Measurements from ENCODE around the gene STAM.
"Not testable (repeated sequence)": the region's sequence is repeated elsewhere in the genome, so short reads cannot be mapped to it uniquely, and the experiment has no call there.

The STAM gene

GRCh38 chr10:17643755-17644484 is at the start of gene STAM:
STAM (plus strand) TSS chr10:17644151; CDS start chr10:17644340, 189 bp downstream.
- peak; percentile 85 for DNase-seq

DNA sequence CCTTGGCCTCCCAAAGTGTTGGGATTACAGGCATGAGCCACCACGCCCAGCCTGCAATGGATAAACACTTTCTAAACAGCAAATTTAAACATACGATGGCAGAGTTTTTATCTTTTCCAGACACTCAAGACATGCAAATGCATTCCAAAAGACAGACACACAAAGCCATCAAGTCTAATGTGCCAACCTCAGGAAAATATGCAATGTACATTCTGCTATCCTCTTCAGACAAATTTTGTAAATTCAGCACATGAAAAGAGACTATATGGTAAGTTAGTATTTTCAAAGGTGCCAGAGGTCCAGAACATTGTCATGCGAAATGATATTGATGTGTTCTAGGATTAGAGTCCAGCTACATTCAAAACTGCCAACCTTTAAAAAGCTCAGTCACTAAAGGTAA is 46.6 kb upstream of the STAM start:
- DNase-seq: no peak

DNA sequence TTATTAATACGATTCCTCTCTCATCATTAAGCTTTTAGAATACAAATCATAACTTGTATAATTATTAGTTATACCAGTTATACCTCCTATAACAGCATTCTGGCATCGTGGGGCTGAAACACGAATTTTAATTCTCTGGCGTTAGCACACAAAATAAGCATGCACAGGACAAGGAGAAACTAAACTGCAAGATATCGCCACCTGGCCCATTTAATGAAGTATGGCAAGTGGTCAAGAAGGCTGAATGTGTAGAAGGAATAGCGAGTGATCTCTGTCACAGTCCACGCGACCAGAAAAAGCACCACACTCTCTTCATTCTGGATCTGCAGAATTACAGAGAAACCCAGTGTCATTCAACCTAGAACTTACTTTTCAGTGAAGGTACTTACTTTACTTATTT is 44.9 kb upstream of the STAM start:
- no peak for DNase-seq

- no peak for DNase-seq
These were observed 38.0 kb upstream of the STAM start for GRCh38 chr10:17605936-17606335.

DNA sequence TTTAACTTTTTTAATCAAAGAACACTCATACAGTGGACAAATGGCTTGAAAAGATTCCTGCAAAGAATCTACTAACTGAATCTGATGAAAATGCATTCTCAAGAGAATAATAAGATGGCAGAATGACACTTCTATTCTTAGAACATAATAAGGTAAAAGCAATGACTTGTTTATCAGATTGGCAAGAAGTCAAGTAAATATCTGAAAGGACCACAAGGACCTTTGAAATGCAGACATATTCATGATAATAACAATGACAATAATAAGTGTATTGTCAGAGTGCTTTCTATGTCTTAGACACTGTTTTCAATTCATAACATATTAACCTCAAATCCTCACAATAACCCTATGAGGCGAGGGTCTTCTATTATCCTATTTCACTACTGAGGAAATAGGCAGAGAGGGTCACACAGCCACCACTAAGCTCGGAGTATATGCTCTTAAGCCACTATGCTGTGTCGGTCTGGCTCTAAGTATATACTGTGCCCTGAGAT is 37.4 kb upstream of the STAM start:
- no peak for DNase-seq

- no peak for DNase-seq
These were observed 36.9 kb upstream of the STAM start for GRCh38 chr10:17607060-17607459.

DNA sequence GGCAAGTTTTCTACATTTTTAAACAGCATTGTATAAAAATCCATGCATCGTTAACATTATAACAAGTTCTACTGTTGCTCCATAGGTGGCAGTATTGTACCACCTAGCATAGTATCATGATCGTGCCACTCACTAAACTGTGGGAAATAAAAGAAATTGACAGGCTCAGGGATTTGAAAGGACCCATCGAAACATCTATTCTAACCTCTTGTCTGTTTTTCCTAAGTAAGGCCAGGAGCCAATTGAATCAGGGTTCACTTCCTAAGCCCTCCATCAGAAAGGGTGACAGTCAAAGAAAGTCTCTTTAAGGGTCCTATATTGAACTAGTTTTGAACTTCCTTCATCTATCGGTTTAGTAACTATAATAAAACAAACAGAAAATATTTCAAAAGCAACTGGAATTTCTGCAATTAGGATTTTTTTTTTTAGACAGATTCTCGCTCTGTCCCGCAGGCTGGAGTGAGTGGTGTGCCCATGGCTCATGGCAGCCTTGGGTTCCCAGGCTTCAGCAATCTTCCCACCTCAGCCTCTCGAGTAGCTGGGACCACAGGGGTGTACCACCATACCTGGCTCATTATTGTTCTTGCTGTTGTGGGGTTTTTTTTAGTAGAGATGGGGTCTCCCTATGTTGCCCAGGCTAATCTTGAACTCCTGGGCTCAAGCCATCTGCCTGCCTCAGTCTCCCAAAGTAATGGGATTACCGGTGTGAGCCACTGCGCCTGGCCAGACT is 36.2 kb upstream of the STAM start:
- peak; percentile 57 for DNase-seq

DNA sequence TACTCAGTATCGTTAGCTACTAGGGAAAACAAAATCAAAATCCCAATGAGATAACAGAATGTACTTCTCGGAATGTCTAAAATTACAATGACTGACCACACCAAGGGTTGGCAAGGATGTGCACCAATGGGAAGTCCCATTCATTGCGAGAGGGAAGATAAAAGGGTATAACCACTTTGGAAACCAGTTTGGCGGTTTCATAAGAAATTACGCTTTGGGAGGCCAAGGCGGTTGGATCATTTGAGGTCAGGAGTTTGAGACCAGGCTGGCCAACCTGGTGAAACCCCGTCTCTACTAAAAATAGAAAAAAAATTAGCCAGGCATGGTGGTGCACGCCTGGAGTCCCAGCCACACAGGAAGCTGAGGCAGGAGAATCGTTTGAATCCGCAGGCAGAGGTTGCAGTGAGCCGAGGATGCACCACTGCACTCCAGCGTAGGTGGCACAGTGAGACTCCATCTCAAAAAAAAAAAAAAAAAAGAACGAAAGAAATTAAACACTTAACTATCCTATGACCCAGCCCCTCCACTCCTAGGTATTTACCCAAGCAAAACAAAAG is 34.4 kb upstream of the STAM start:
- DNase-seq: no peak

DNA sequence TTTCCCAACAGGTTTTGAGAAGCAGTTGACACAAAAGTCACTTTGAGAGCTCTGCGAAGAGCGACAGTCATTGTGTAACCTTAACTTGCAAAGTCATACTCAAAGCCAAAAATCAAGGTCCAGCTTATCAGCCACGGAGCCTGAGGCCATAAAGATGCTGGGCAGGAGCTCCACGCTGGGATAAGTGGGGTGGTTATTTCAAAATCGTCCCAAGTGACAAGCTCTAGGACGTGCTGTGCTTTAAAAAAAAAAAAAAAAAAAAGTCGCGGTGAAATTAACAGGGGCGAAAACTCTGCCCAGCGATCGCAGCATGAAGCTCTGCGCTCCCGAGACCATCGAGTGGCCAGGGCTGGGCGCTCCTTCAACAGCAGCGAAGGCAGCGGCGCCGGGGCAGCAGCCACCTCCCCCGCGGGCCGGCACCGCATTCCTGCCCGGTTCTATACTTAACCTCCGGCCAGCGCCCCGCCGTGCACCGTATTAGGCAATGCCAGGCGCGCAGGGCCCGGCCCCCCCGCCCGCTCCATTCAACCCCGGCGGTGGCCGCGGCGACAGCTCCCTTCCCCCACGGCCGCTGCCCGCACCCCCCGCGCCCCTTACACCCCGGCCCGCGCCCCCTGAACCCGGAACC is 27.4 kb upstream of the STAM start:
- no peak for DNase-seq

- DNase-seq: peak; percentile 36
These were observed 26.7 kb upstream of the STAM start, which contains the start of gene HACD1 for GRCh38 chr10:17617031-17617911. HACD1 (minus strand) TSS chr10:17617374; CDS start chr10:17617339, 35 bp downstream.

GRCh38 chr10:17622061-17622460 is 21.9 kb upstream of the STAM start:
- DNase-seq: no peak

- no peak for DNase-seq
These were observed 19.0 kb upstream of the STAM start for GRCh38 chr10:17624996-17625395.

DNA sequence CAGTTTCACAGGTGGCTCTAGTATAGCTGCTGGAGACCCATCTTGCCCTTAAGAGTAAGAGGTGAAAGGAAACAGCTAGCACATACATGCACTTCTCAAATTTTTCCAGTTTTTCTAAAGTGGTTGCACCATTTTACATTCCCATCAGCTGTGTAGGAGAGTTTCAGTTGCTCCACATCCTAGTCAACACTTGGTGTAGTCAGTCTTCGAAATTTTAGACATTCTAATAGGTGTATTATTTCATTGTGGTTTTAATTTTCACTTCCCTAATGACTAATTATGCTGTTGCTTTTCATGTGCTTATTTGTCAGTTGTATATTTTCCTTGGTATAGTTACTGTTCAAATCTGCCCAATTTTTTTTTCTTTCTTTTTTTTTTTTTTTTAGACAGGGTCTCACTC is 17.3 kb upstream of the STAM start:
- no peak for DNase-seq

- not testable (repeated sequence) for DNase-seq
These were observed 11.4 kb upstream of the STAM start for GRCh38 chr10:17632590-17632989.

DNA sequence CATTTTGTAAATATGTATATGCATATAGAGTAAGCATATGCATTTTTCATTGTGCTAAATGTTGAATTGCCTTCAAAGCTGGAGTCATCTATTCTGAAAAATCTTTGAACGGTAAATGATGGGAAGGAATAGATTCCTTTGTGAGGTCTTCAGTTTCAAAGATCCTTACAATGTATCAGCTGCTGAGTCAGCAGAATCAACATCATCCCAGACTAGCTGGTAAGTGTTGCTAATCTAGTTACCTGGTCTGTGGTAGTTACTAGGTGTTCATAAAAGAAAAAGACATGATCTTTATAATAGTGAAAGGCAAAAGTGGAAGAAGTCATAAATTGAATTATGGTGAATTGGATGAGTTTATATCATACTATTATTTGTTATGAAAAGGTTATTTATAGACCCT is 10.6 kb upstream of the STAM start:
- DNase-seq: no peak

GRCh38 chr10:17637869-17638268 is 6.1 kb upstream of the STAM start:
- no peak for DNase-seq

- no peak for DNase-seq
These were observed 3.6 kb upstream of the STAM start for GRCh38 chr10:17640331-17640816.

- DNase-seq: no peak
These were observed 604 bp upstream of the STAM start for GRCh38 chr10:17643339-17643754.

DNA sequence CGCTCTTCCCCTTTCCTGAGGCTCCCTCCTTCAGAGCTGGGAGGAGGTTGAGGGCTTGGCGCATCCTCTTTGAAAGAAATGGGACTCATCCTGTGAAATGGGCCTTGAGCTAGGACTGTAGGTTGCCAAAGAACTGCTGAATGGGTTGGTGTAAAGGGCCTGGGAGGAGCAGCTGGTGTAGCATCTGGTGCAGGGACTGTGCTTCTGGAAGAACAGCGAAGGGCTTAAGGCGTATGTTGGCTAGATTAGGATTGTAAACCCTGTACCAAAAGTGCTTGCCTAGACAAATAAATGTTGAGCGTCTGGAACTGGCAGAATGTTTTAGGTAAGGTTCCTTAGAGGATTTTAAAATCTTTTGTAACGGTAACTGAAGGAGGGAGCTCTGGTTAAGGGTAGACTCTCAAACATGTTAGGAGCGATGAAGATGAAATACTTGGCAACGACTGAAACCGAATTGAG is 563 bp downstream of the STAM start:
- peak; percentile 60 for DNase-seq

DNA sequence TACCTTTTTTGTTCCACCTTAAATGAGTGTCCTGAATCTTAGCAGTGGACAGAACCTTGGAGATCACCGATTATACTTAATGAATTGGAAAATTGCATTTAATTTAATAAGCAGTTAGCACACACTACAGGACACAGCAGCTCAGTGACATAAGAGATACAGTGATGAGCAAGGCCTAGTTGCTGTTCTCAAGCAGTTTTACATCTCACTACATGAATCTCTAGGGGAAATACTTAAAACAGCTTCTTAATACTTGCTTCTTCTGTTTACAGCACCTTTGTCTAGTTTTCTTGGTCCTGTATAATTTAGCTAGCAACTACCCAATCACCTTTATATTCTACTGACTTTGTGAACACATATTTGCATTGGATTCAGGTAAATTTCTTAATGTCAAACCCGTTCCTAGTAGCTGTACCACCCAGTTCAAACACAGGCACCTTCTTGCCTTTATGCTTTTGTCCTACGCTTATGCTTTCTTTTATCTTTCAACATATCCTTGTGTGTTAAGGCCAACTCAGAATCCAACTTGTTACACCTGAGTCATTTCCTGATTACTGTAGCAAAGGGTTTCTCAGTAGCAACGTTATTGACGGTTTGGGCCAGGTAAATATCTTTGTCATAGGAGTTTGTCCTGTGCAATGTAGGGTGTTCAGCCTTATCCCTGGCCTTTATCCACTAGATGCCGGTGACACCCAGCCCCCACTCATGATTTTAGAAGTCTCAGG is 1.8 kb downstream of the STAM start:
- DNase-seq: no peak

DNA sequence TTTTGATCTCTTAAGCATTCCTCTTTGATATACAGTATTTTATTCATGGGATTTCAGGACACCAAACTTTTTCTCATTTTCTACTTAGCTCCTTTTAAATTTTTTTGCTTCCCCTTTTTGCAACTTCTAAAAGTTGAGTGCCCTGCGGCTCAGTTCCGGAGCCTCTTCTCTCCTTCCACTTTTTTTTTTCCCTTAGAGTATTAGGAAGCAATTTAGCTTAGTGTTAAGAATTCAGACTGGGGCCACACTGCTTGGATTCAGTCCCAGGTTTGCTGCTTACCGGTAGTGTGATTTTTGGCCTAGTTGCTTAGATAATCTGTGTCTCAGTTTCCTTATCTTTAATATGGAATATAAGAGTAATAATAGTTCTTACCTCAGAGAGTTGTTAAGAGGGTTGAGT is 3.4 kb downstream of the STAM start:
- no peak for DNase-seq

All from NCI-H1694 treated with DMSO at 0.1 percent for 48 hours (cell line).